ENCODE measurements around the gene SLC15A3.

DNA sequence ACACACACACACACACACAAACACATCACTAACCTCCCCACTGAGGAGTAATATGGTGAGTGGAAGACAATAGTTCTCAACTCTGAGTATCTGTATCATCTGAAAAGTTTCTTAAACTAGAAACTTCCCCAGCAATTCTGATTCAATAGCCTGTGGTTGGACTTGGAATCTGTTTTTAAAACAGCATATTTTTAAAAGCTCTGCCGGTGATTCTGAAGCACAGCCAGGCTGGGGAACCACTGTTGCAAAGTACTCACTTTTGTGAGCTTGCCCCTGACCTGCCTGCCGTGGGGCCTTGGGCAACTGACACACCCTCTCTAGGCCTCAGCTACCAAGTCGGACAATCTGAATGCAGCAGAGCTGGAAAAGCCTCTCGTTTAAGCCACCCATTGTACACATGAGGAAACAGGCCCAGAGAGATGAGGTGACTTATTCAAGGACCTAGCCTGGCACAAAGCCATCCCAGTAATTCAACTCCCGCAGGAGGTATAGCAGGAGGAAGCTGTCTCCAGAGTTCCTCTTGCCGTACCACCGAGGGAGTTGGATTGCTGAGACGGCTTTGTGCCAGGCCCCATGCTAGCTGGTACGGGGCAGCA, 8.9 kb downstream of the SLC15A3 start:
- TF ChIP-seq, protein P1, sequence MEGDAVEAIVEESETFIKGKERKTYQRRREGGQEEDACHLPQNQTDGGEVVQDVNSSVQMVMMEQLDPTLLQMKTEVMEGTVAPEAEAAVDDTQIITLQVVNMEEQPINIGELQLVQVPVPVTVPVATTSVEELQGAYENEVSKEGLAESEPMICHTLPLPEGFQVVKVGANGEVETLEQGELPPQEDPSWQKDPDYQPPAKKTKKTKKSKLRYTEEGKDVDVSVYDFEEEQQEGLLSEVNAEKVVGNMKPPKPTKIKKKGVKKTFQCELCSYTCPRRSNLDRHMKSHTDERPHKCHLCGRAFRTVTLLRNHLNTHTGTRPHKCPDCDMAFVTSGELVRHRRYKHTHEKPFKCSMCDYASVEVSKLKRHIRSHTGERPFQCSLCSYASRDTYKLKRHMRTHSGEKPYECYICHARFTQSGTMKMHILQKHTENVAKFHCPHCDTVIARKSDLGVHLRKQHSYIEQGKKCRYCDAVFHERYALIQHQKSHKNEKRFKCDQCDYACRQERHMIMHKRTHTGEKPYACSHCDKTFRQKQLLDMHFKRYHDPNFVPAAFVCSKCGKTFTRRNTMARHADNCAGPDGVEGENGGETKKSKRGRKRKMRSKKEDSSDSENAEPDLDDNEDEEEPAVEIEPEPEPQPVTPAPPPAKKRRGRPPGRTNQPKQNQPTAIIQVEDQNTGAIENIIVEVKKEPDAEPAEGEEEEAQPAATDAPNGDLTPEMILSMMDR (IDR thresholded peaks at IDR 0.05) = no peak
- no peak for TF ChIP-seq POLR2A (IDR thresholded peaks at IDR 0.05)
